Neural progenitor cell (in vitro differentiated cells): ENCODE results near the gene B4GALT4.

Experiments
- EZH2 ChIP-seq: fragments of 200-600 bp; sonication (generic); IDR thresholded peaks from 2 replicates; pipeline ENCODE4 v1.6.1; 2017; ENCODE audit warnings: antibody characterized with exemption, mild to moderate bottlenecking, moderate library complexity
- TF ChIP-seq, protein P1 (sequence below): fragments of 200-600 bp; sonication (generic); IDR thresholded peaks from 2 replicates; pipeline ENCODE4 v1.5.1; 2017; ENCODE audit warnings: antibody characterized with exemption, mild to moderate bottlenecking

DNA sequence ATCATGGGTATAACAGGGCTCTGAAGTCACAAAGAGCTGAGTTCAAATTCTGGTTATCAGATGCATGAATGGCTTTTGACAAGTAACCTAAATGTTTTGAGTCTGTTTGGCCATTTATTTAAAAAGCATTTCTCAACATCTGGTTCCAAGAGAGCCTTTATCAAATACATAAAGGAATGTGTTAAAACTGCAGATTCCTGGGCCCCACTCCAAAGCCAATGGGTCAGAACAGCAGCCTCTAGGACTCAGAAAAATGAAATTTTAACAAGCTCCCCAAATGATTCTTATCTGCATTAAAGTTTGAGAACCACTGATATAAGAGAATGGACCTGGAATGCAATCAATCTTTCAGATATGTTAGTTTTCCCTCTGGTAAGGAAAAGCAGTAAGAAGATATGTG is 3.4 kb downstream of the B4GALT4 start:
- TF ChIP-seq, protein P1, sequence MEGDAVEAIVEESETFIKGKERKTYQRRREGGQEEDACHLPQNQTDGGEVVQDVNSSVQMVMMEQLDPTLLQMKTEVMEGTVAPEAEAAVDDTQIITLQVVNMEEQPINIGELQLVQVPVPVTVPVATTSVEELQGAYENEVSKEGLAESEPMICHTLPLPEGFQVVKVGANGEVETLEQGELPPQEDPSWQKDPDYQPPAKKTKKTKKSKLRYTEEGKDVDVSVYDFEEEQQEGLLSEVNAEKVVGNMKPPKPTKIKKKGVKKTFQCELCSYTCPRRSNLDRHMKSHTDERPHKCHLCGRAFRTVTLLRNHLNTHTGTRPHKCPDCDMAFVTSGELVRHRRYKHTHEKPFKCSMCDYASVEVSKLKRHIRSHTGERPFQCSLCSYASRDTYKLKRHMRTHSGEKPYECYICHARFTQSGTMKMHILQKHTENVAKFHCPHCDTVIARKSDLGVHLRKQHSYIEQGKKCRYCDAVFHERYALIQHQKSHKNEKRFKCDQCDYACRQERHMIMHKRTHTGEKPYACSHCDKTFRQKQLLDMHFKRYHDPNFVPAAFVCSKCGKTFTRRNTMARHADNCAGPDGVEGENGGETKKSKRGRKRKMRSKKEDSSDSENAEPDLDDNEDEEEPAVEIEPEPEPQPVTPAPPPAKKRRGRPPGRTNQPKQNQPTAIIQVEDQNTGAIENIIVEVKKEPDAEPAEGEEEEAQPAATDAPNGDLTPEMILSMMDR, result no peak
- TF ChIP-seq EZH2, result no peak
